DOHH2 (cell line): ENCODE results near the gene DNAH6.

Source experiments
- EZH2phosphoT487 ChIP-seq: fragments of 200-600 bp; sonication (generic); IDR thresholded peaks from 2 replicates; pipeline ENCODE4 v1.6.1; 2017; ENCODE audit warnings: borderline replicate concordance, mild to moderate bottlenecking, antibody characterized with exemption, low read length, moderate library complexity, mixed read lengths
- TF ChIP-seq, protein P1 (sequence below): fragments of 200-600 bp; sonication (generic); IDR thresholded peaks from one replicate; pipeline ENCODE4 v1.5.1; 2014; ENCODE audit warnings: antibody characterized with exemption, mild to moderate bottlenecking, low read depth, low read length; ENCODE audit not compliant: poor library complexity, severe bottlenecking

DNA sequence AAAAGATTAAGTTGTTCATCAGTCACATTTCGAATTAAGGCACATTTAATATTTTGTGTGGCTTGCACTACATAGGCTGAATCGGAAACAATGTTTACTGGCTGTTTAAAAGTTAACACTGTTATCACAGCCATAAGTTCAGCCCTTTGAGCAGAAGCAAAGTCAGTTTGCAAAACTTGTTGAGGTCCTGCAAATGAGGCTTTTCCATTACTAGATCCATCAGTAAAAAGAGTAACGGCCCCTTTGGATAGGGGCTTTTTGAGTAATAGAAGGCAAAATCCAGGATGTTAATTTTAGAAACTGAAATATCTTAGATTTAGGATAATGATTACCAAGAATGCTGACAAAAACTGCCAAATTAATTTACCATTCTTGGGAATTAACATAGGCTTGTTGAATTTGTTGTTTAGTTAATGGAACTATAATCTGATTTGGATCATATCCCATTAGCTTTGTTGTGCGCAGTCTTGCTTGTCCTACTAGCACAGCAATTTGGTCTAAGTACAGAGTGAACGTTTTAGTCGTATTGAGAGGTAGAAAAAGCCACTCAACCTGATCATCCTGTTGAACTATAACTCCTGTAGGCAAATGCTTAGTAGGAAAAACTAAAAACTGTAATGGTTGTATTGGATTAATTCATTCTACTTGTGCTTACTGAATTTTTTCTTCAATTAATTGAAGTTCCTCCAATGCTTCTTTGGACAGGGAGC lies 43.3 kb upstream of the DNAH6 start:
- TF ChIP-seq, protein P1, sequence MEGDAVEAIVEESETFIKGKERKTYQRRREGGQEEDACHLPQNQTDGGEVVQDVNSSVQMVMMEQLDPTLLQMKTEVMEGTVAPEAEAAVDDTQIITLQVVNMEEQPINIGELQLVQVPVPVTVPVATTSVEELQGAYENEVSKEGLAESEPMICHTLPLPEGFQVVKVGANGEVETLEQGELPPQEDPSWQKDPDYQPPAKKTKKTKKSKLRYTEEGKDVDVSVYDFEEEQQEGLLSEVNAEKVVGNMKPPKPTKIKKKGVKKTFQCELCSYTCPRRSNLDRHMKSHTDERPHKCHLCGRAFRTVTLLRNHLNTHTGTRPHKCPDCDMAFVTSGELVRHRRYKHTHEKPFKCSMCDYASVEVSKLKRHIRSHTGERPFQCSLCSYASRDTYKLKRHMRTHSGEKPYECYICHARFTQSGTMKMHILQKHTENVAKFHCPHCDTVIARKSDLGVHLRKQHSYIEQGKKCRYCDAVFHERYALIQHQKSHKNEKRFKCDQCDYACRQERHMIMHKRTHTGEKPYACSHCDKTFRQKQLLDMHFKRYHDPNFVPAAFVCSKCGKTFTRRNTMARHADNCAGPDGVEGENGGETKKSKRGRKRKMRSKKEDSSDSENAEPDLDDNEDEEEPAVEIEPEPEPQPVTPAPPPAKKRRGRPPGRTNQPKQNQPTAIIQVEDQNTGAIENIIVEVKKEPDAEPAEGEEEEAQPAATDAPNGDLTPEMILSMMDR = no peak
- no peak for TF ChIP-seq EZH2phosphoT487
